ENCODE data around the gene EAF2.

EAF2 gene

GRCh38 chr3:121796970-121797369, 38.0 kb upstream of the EAF2 start:
- Histone ChIP-seq H3K36me3 (replicated peaks in 1 of 2; ENCODE audit: control insufficient read depth in 2 of 2, insufficient read depth in 2 of 2, low read length in 2 of 2) (peaks cover 0 to 96% of the 10 kb centered on the region in 2 donors), H2AK5ac (ENCODE audit: low read depth, low read length) (no peak overlapping the region), H2BK12ac (ENCODE audit: low read length) (no peak overlapping the region), H3K27me3 (ENCODE audit: control insufficient read depth in 3 of 3, insufficient read depth in 3 of 3, low read depth in 1 of 3, low read length in 3 of 3) (no peaks in the 10 kb centered on the region), H3K14ac (ENCODE audit: low read length) (no peak overlapping the region), H4K8ac (ENCODE audit: low read depth, low read length) (no peak overlapping the region), H3K4me2 (ENCODE audit: insufficient read depth, low read length, poor library complexity, severe bottlenecking) (no peak overlapping the region), H3K79me1 (ENCODE audit: low read depth, low read length) (no peaks in the 10 kb centered on the region), H3K9me3 (replicated peaks in 1 of 2; ENCODE audit: control insufficient read depth in 2 of 2, insufficient read depth in 1 of 2, low read depth in 1 of 2, low read length in 2 of 2) (no peaks in the 10 kb centered on the region), H4K91ac (ENCODE audit: low read depth, low read length, poor library complexity) (no peak overlapping the region), H2BK15ac (ENCODE audit: low read length) (no peak overlapping the region), H2BK5ac (ENCODE audit: low read length) (no peak overlapping the region), H3K4me1 (ENCODE audit: control insufficient read depth in 2 of 2, insufficient read depth in 1 of 2, low read depth in 1 of 2, low read length in 2 of 2) (no peaks in the 10 kb centered on the region), H3K23ac (ENCODE audit: low read depth, low read length, poor library complexity) (no peak overlapping the region), H3K4me3 (ENCODE audit: low read length in 2 of 2) (no peak overlapping the region), H2AFZ (ENCODE audit: low read length) (no peak overlapping the region), H3K18ac (ENCODE audit: low read length) (no peak overlapping the region), H3K9ac (ENCODE audit: low read depth, low read length, poor library complexity) (no peak overlapping the region), H3K4ac (ENCODE audit: low read length) (no peak overlapping the region), H2BK120ac (ENCODE audit: low read depth, low read length) (no peak overlapping the region), H3K27ac (replicated peaks; ENCODE audit: low read length) (no peak overlapping the region)
- no peak for DNase-seq (ENCODE audit: low spot score)
- no CpG with 5 or more reads among the region's 1 CpG for WGBS, 2 donors (ENCODE audit: extremely low coverage in 2 of 2, insufficient read length in 2 of 2, insufficient replicate concordance in 1 of 2)

DNA sequence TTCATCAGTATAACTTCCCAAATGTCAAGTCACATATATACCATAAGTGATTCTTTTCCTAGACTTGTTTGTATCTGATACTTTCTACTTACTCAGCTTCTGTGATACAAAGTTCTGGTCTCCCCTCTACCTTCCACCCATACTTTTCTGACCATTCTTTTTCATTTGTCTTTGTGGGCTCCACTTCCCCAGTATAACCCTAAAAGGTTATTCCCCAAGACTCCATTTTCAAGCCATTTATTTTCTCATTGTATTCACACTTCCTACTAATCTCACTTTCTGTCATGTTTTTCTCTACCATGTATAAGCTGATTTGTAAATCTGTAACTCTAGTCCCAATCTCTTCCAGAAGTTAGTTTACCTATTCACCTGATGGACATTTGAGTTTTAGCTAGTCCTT, 34.1 kb upstream of the EAF2 start:
- H2BK12ac ChIP-seq (ENCODE audit: low read length) = no peak overlapping the region
- no peaks in the 10 kb centered on the region for H3K79me1 ChIP-seq (ENCODE audit: low read depth, low read length)
- no peak overlapping the region for H2BK5ac ChIP-seq (ENCODE audit: low read length)
- DNase-seq (ENCODE audit: low spot score) = no peak
- no peak overlapping the region for H3K18ac ChIP-seq (ENCODE audit: low read length)
- H2AK5ac ChIP-seq (ENCODE audit: low read depth, low read length) = no peak overlapping the region
- H3K9me3 ChIP-seq (replicated peaks in 1 of 2; ENCODE audit: control insufficient read depth in 2 of 2, insufficient read depth in 1 of 2, low read depth in 1 of 2, low read length in 2 of 2) = no peaks in the 10 kb centered on the region
- H3K14ac ChIP-seq (ENCODE audit: low read length) = no peak overlapping the region
- H4K8ac ChIP-seq (ENCODE audit: low read depth, low read length) = no peak overlapping the region
- H3K4me1 ChIP-seq (ENCODE audit: control insufficient read depth in 2 of 2, insufficient read depth in 1 of 2, low read depth in 1 of 2, low read length in 2 of 2) = no peaks in the 10 kb centered on the region
- no peak overlapping the region for H3K4me3 ChIP-seq (ENCODE audit: low read length in 2 of 2)
- no peak overlapping the region for H3K4ac ChIP-seq (ENCODE audit: low read length)
- H3K36me3 ChIP-seq (replicated peaks in 1 of 2; ENCODE audit: control insufficient read depth in 2 of 2, insufficient read depth in 2 of 2, low read length in 2 of 2) = peaks cover 1 to 98% of the 10 kb centered on the region in 2 donors
- no peak overlapping the region for H4K91ac ChIP-seq (ENCODE audit: low read depth, low read length, poor library complexity)
- no peak overlapping the region for H2BK15ac ChIP-seq (ENCODE audit: low read length)
- no peak overlapping the region for H2AFZ ChIP-seq (ENCODE audit: low read length)
- H3K4me2 ChIP-seq (ENCODE audit: insufficient read depth, low read length, poor library complexity, severe bottlenecking) = no peak overlapping the region
- H3K9ac ChIP-seq (ENCODE audit: low read depth, low read length, poor library complexity) = no peak overlapping the region
- H3K23ac ChIP-seq (ENCODE audit: low read depth, low read length, poor library complexity) = no peak overlapping the region
- no peaks in the 10 kb centered on the region for H3K27me3 ChIP-seq (ENCODE audit: control insufficient read depth in 3 of 3, insufficient read depth in 3 of 3, low read depth in 1 of 3, low read length in 3 of 3)
- H2BK120ac ChIP-seq (ENCODE audit: low read depth, low read length) = no peak overlapping the region
- H3K27ac ChIP-seq (replicated peaks; ENCODE audit: low read length) = no peak overlapping the region

DNA sequence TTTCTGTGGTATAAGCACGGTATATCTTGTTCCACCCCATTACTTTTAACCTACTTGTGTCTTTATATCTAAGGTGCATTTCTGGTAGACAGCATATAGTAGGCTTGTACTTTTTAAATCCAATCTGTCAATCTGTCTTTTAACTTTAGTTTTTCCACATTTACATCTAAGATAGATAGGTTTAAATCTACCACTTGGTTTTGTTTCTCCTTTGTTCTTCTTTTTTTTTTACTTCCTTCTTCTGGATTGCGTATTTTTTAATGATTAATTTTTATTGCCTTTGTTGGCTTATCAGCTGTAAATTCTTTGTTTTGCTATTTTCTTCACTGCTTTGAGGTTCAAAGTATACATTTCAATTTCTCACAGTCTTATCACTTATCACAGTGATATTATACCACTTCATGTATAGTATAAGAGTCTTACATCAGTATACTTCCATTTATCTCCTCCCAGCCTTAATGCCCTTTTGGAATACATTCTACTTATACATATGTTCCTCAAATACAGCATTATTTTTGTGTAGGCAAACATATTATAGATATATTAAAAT, 31.2 kb upstream of the EAF2 start:
- H3K4me2 ChIP-seq (ENCODE audit: insufficient read depth, low read length, poor library complexity, severe bottlenecking) = no peak overlapping the region

GRCh38 chr3:121809249-121809648, 25.8 kb upstream of the EAF2 start:
- Histone ChIP-seq H3K23ac (ENCODE audit: low read depth, low read length, poor library complexity) (no peak overlapping the region), H2AK5ac (ENCODE audit: low read depth, low read length) (no peak overlapping the region), H2AFZ (ENCODE audit: low read length) (no peak overlapping the region), H2BK15ac (ENCODE audit: low read length) (no peak overlapping the region), H3K79me1 (ENCODE audit: low read depth, low read length) (no peaks in the 10 kb centered on the region), H3K27ac (replicated peaks; ENCODE audit: low read length) (no peak overlapping the region), H3K4me2 (ENCODE audit: insufficient read depth, low read length, poor library complexity, severe bottlenecking) (no peak overlapping the region), H4K8ac (ENCODE audit: low read depth, low read length) (no peak overlapping the region), H3K4me3 (ENCODE audit: low read length in 2 of 2) (no peak overlapping the region), H2BK12ac (ENCODE audit: low read length) (no peak overlapping the region), H2BK5ac (ENCODE audit: low read length) (no peak overlapping the region), H3K4me1 (ENCODE audit: control insufficient read depth in 2 of 2, insufficient read depth in 1 of 2, low read depth in 1 of 2, low read length in 2 of 2) (no peaks in the 10 kb centered on the region), H3K14ac (ENCODE audit: low read length) (no peak overlapping the region), H3K36me3 (replicated peaks in 1 of 2; ENCODE audit: control insufficient read depth in 2 of 2, insufficient read depth in 2 of 2, low read length in 2 of 2) (peaks cover 8 to 85% of the 10 kb centered on the region in 2 donors), H4K91ac (ENCODE audit: low read depth, low read length, poor library complexity) (no peak overlapping the region), H3K9ac (ENCODE audit: low read depth, low read length, poor library complexity) (no peak overlapping the region), H2BK120ac (ENCODE audit: low read depth, low read length) (no peak overlapping the region), H3K9me3 (replicated peaks in 1 of 2; ENCODE audit: control insufficient read depth in 2 of 2, insufficient read depth in 1 of 2, low read depth in 1 of 2, low read length in 2 of 2) (no peaks in the 10 kb centered on the region), H3K18ac (ENCODE audit: low read length) (no peak overlapping the region), H3K27me3 (ENCODE audit: control insufficient read depth in 3 of 3, insufficient read depth in 3 of 3, low read depth in 1 of 3, low read length in 3 of 3) (no peaks in the 10 kb centered on the region), H3K4ac (ENCODE audit: low read length) (no peak overlapping the region)
- no peak for DNase-seq (ENCODE audit: low spot score)
- no CpG with 5 or more reads among the region's 1 CpG for WGBS, 2 donors (ENCODE audit: extremely low coverage in 2 of 2, insufficient read length in 2 of 2, insufficient replicate concordance in 1 of 2)

More for the DNA sequence above, 31.2 kb upstream of the EAF2 start:
- Histone ChIP-seq H3K18ac (ENCODE audit: low read length) (no peak overlapping the region), H3K27ac (replicated peaks; ENCODE audit: low read length) (no peak overlapping the region), H4K91ac (ENCODE audit: low read depth, low read length, poor library complexity) (no peak overlapping the region), H2BK15ac (ENCODE audit: low read length) (no peak overlapping the region), H3K4me1 (ENCODE audit: control insufficient read depth in 2 of 2, insufficient read depth in 1 of 2, low read depth in 1 of 2, low read length in 2 of 2) (no peaks in the 10 kb centered on the region), H3K4ac (ENCODE audit: low read length) (no peak overlapping the region), H3K9me3 (replicated peaks in 1 of 2; ENCODE audit: control insufficient read depth in 2 of 2, insufficient read depth in 1 of 2, low read depth in 1 of 2, low read length in 2 of 2) (no peaks in the 10 kb centered on the region), H3K36me3 (replicated peaks in 1 of 2; ENCODE audit: control insufficient read depth in 2 of 2, insufficient read depth in 2 of 2, low read length in 2 of 2) (peaks cover 1 to 98% of the 10 kb centered on the region in 2 donors), H3K4me3 (ENCODE audit: low read length in 2 of 2) (no peak overlapping the region), H2BK12ac (ENCODE audit: low read length) (no peak overlapping the region), H4K8ac (ENCODE audit: low read depth, low read length) (no peak overlapping the region), H2BK5ac (ENCODE audit: low read length) (no peak overlapping the region), H2AK5ac (ENCODE audit: low read depth, low read length) (no peak overlapping the region), H3K79me1 (ENCODE audit: low read depth, low read length) (no peaks in the 10 kb centered on the region), H2AFZ (ENCODE audit: low read length) (no peak overlapping the region), H3K14ac (ENCODE audit: low read length) (no peak overlapping the region), H3K27me3 (ENCODE audit: control insufficient read depth in 3 of 3, insufficient read depth in 3 of 3, low read depth in 1 of 3, low read length in 3 of 3) (no peaks in the 10 kb centered on the region), H2BK120ac (ENCODE audit: low read depth, low read length) (no peak overlapping the region), H3K23ac (ENCODE audit: low read depth, low read length, poor library complexity) (no peak overlapping the region), H3K9ac (ENCODE audit: low read depth, low read length, poor library complexity) (no peak overlapping the region)
- whole genome bisulfite sequencing, 2 donors (ENCODE audit: extremely low coverage in 2 of 2, insufficient read length in 2 of 2, insufficient replicate concordance in 1 of 2) = no CpG with 5 or more reads among the region's 2 CpGs
- no peak for DNase-seq (ENCODE audit: low spot score)
